ENCODE results near the gene MMP25.

DNA sequence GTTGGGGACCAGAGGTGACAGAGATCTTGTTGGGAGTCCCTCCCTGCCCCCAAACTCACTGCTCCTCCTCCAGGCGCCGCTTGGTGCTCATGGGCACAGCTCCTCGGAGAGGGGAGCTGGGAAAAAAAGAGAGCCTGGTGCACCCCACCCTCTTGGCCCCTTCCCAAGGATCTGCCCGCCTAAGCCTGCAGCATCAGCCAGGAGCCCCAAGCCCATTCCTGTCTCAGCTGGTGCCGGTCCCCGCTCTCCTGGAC lies 23.0 kb upstream of the MMP25 start:
- TF ChIP-seq POLR2AphosphoS5 (IDR thresholded peaks at IDR 0.05; ENCODE audit: low read depth, low read length) (no peak), TAF1 (IDR thresholded peaks at IDR 0.05; ENCODE audit: low read depth, low read length) (no peak), POLR2A (IDR thresholded peaks at IDR 0.05; ENCODE audit: low read depth, low read length) (no peak), SPI1 (IDR thresholded peaks at IDR 0.05; ENCODE audit: low read depth, low read length) (no peak)

All from GM12891 (cell line).